ENCODE data around the gene PDGFRB.

Gene PDGFRB

DNA sequence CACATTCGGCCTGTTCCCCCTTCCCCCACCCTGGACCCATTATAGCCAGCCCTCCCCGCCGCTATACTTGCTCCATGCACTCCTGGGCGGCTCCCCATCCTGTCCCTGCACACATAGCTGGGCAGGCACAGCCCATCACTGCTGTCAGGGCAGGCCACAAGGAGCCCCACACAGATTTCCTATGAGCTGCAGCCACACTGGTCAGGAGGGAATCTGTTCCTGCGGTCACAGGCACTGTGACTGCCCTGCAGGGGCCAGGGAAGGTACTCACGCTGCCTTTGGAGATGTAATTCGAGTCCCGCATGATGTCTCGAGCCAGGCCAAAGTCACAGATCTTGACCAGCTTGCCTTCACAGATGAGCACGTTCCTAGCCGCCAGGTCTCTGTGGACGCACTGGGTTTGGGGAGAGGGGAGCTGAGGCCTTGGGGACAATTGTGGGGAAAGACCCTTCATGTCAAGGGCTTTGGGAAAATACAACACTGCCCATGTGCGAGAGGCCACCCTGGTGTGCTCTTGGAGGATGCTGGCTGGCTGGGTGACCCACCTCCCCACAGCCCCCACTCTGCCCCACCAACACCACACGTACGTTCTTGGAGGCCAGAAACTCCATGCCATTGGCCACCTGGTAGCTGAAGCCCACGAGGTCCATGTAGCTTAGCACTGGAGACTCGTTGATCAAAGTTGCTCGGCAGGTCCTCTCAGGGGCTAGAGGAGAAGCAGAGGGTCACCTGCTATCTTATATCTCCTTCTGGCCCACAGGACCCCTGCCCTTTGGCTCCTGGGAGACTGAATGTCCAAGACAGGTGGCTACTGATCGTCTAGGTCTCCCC is 34.8 kb downstream of the PDGFRB start:
- DNase-seq (ENCODE audit: low read depth, low spot score), result no peak
- POLR2A ChIA-PET, result interaction anchor here (1.1 kb wide), 1 partner anchor 18 kb away, joined by 3 read pairs; no protein-coding TSS in a partner anchor

DNA sequence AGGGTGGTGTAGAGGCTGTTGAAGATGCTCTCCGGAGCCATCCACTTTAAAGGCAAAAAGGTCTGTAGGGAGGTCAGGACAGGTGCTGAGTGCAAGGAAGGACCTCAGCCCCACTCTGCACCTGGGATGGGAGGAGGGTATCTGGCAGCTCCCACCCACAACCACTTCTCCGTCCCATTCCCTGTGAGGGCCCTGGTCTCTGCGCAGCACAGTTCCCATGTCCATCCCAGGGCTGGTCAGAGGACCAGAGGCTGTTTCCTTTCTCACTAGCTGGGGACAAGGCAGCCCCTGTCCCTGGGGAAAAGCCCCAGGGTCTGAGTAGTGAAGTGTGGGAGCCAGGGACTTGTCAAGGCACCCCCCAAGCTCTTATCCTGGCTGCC is 35.6 kb downstream of the PDGFRB start:
- TF ChIP-seq, protein P1, sequence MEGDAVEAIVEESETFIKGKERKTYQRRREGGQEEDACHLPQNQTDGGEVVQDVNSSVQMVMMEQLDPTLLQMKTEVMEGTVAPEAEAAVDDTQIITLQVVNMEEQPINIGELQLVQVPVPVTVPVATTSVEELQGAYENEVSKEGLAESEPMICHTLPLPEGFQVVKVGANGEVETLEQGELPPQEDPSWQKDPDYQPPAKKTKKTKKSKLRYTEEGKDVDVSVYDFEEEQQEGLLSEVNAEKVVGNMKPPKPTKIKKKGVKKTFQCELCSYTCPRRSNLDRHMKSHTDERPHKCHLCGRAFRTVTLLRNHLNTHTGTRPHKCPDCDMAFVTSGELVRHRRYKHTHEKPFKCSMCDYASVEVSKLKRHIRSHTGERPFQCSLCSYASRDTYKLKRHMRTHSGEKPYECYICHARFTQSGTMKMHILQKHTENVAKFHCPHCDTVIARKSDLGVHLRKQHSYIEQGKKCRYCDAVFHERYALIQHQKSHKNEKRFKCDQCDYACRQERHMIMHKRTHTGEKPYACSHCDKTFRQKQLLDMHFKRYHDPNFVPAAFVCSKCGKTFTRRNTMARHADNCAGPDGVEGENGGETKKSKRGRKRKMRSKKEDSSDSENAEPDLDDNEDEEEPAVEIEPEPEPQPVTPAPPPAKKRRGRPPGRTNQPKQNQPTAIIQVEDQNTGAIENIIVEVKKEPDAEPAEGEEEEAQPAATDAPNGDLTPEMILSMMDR (IDR thresholded peaks at IDR 0.05; ENCODE audit: insufficient read depth, low read length, missing control alignments), result no peak
- CTCF ChIA-PET, result interaction anchor here (1.4 kb wide), 1 partner anchor 118 kb away, joined by 3 read pairs; no protein-coding TSS in a partner anchor
- DNase-seq (ENCODE audit: low read depth, low spot score), result no peak
- POLR2A ChIA-PET, result no interaction called here
- no peak overlapping the region for H3K4me3 ChIP-seq (ENCODE audit: low read depth, low read length)

More for the DNA sequence above, 34.8 kb downstream of the PDGFRB start:
- TF ChIP-seq, protein P1 (IDR thresholded peaks at IDR 0.05; ENCODE audit: insufficient read depth, low read length, missing control alignments), result no peak
- H3K4me3 ChIP-seq (ENCODE audit: low read depth, low read length), result no peak overlapping the region
- CTCF ChIA-PET, result interaction anchor here (1.0 to 1.4 kb wide), 2 partner anchors 10 to 119 kb away, joined by 3 to 4 read pairs; no protein-coding TSS in a partner anchor

GRCh38 chr5:150119421-150120061 is 36.1 kb downstream of the PDGFRB start:
- DNase-seq (ENCODE audit: low read depth, low spot score), result no peak
- no peak overlapping the region for H3K4me3 ChIP-seq (ENCODE audit: low read depth, low read length)
- TF ChIP-seq, protein P1 (IDR thresholded peaks at IDR 0.05; ENCODE audit: insufficient read depth, low read length, missing control alignments), result no peak
- ChIA-PET POLR2A (no interaction called here), CTCF (interaction anchor here (1.0 to 1.6 kb wide), 6 partner anchors 8 to 286 kb away, joined by 3 to 6 read pairs (median 4); no protein-coding TSS in a partner anchor)

GRCh38 chr5:150118561-150119229 is 37.0 kb downstream of the PDGFRB start:
- no peak for DNase-seq (ENCODE audit: low read depth, low spot score)
- CTCF ChIA-PET, result interaction anchor here (0.9 to 1.6 kb wide), 9 partner anchors 9 to 285 kb away, joined by 3 to 6 read pairs (median 3); no protein-coding TSS in a partner anchor
- TF ChIP-seq, protein P1 (IDR thresholded peaks at IDR 0.05; ENCODE audit: insufficient read depth, low read length, missing control alignments), result no peak
- no peak overlapping the region for H3K4me3 ChIP-seq (ENCODE audit: low read depth, low read length)
- POLR2A ChIA-PET, result no interaction called here

GRCh38 chr5:150117945-150118560 is 37.6 kb downstream of the PDGFRB start:
- CTCF ChIA-PET, result interaction anchor here (0.9 to 1.6 kb wide), 8 partner anchors 10 to 284 kb away, joined by 3 to 6 read pairs (median 4); no protein-coding TSS in a partner anchor

More at GRCh38 chr5:150117945-150118560, 37.6 kb downstream of the PDGFRB start:
- no peak overlapping the region for H3K4me3 ChIP-seq (ENCODE audit: low read depth, low read length)
- TF ChIP-seq, protein P1 (IDR thresholded peaks at IDR 0.05; ENCODE audit: insufficient read depth, low read length, missing control alignments), result no peak
- POLR2A ChIA-PET, result no interaction called here
- no peak for DNase-seq (ENCODE audit: low read depth, low spot score)
